HG02870 (cell line): Measurements from ENCODE around the gene NKX2-3.

Experiments
- ATAC-seq: cut with Tn5 transposase; IDR thresholded peaks from one replicate; pipeline ENCODE4 v1.9.1; 2021; ENCODE audit warnings: mild to moderate bottlenecking, moderate library complexity; ENCODE audit not compliant: unreplicated experiment

Gene NKX2-3

GRCh38 chr10:99573790-99574189 lies 41.0 kb downstream of the NKX2-3 start:
- ATAC-seq, result no peak

- no peak for ATAC-seq
Observed at GRCh38 chr10:99579971-99580370, 47.2 kb downstream of the NKX2-3 start.

GRCh38 chr10:99582255-99582770 lies 49.6 kb downstream of the NKX2-3 start:
- no peak for ATAC-seq

GRCh38 chr10:99583687-99584086 lies 50.9 kb downstream of the NKX2-3 start:
- no peak for ATAC-seq
